CD4-positive, CD25-positive, alpha-beta regulatory T cell (primary cell): ENCODE data around the gene TCEAL7. TPM values are rescaled to one million over a fixed set of nuclear protein-coding genes. Genes with fewer than 3 reads are reported as not detected.
A peak's percentile ranks its signal among the peaks of the same experiment; 100 is the strongest.

ENCODE experiments used
- ATAC-seq, 2 donors: fragments of 150-1000 bp; cut with Tn5 transposase; one replicate each; pipeline ENCODE4 v1.10.0; 2021; ENCODE audit warnings: low read depth in 2 of 2, moderate number of reproducible peaks in 2 of 2, moderate library complexity in 1 of 2
- DNase-seq, 3 donors: peaks; one replicate each; pipeline versions ENCODE4 v3.0.0 to v3.0.0-alpha.2; 2012 to 2022; ENCODE audit warnings: mixed read lengths in 1 of 3
- H3K27ac ChIP-seq: one replicate; pipeline ENCODE4 v1.7.0; 2013; ENCODE audit warnings: mild to moderate bottlenecking, low read length; ENCODE audit not compliant: insufficient read depth, poor library complexity, severe bottlenecking
- H3K27me3 ChIP-seq: one replicate; pipeline ENCODE4 v1.7.0; 2013; ENCODE audit warnings: low read length; ENCODE audit not compliant: control insufficient read depth, insufficient read depth
- H3K36me3 ChIP-seq: one replicate; pipeline ENCODE4 v1.7.0; 2013; ENCODE audit warnings: mild to moderate bottlenecking, low read length, moderate library complexity; ENCODE audit not compliant: control insufficient read depth, insufficient read depth
- H3K4me1 ChIP-seq: 2 replicates; pipeline ENCODE4 v1.7.0; 2013; ENCODE audit warnings: mild to moderate bottlenecking, low read length; ENCODE audit not compliant: insufficient read depth, control insufficient read depth, poor library complexity, severe bottlenecking
- H3K4me3 ChIP-seq: one replicate; pipeline ENCODE4 v1.7.0; 2013; ENCODE audit warnings: low read depth, mild to moderate bottlenecking, low read length, moderate library complexity
- H3K9me3 ChIP-seq, 2 experiments: 1 replicate in 1 of 2; 2 replicates in 1 of 2; pipeline ENCODE4 v1.7.0; 2013; ENCODE audit warnings: low read length in 2 of 2, mild to moderate bottlenecking in 1 of 2, moderate library complexity in 1 of 2; ENCODE audit not compliant: control insufficient read depth in 2 of 2
- H3K27ac Mint-ChIP-seq, 3 donors: one replicate each; pipeline ENCODE4 v1.8.0; 2020 to 2022; ENCODE audit warnings: mild to moderate bottlenecking in 3 of 3, mixed read lengths in 3 of 3, moderate library complexity in 2 of 3
- H3K27me3 Mint-ChIP-seq: one replicate; pipeline ENCODE4 v1.8.0; 2022; ENCODE audit warnings: mild to moderate bottlenecking, mixed read lengths
- H3K36me3 Mint-ChIP-seq: one replicate; pipeline ENCODE4 v1.8.0; 2020; ENCODE audit warnings: mixed read lengths
- H3K4me1 Mint-ChIP-seq, 4 donors: one replicate each; pipeline ENCODE4 v1.8.0; 2020 to 2022; ENCODE audit warnings: mixed read lengths in 4 of 4, mild to moderate bottlenecking in 1 of 4
- H3K4me3 Mint-ChIP-seq, 4 donors: one replicate each; pipeline ENCODE4 v1.8.0; 2020 to 2022; ENCODE audit warnings: mild to moderate bottlenecking in 4 of 4, mixed read lengths in 4 of 4, moderate library complexity in 3 of 4
- H3K9me3 Mint-ChIP-seq, 7 donors: one replicate each; pipeline ENCODE4 v1.8.0; 2020 to 2022; ENCODE audit warnings: mixed read lengths in 7 of 7, mild to moderate bottlenecking in 3 of 7, moderate library complexity in 2 of 7
- polyA plus RNA-seq, 4 donors: library from polyadenylated mRNA; unstranded; fragments of 300-500 nt; fragmentation: Illumina TruSeq; gene quantifications; one replicate each; pipeline ENCODE4 v1.2.3, GENCODE V29; 2021
- total RNA-seq: library from RNA; stranded (reverse); gene quantifications from one replicate; pipeline ENCODE4 v1.2.3, GENCODE V29; 2022

The TCEAL7 gene
- total and polyA plus RNA-seq, 5 donors from 2014 or later = 0.20 TPM; not detected in 4

- Histone ChIP-seq H3K27me3 (no peaks in the 10 kb centered on the region), H3K27ac (no peak overlapping the region), H3K4me3 (no peak overlapping the region), H3K36me3 (no peaks in the 10 kb centered on the region), H3K9me3 (no peaks in the 10 kb centered on the region), H3K4me1 (no peaks in the 10 kb centered on the region)
- peaks cover 0 to 1% (median 0%) of the 10 kb centered on the region in 7 donors for H3K9me3 Mint-ChIP-seq
- DNase-seq (no peak), ATAC-seq (no peak)
- no peaks in the 10 kb centered on the region for H3K4me1 Mint-ChIP-seq
- H3K27me3 Mint-ChIP-seq = peaks cover 18% of the 10 kb centered on the region
- H3K36me3 Mint-ChIP-seq = no peaks in the 10 kb centered on the region
- no peak overlapping the region for H3K27ac Mint-ChIP-seq
- no peak overlapping the region for H3K4me3 Mint-ChIP-seq
Observed at GRCh38 chrX:103369479-103369878, 39.4 kb downstream of the TCEAL7 start.

- no peaks in the 10 kb centered on the region for H3K9me3 ChIP-seq
- peaks cover 3 to 8% (median 5%) of the 10 kb centered on the region in 4 donors for H3K4me1 Mint-ChIP-seq
Observed at GRCh38 chrX:103372886-103373285, 42.8 kb downstream of the TCEAL7 start.

GRCh38 chrX:103373581-103373980, 43.5 kb downstream of the TCEAL7 start:
- no peak for DNase-seq
- Histone ChIP-seq H3K4me3 (no peak overlapping the region), H3K36me3 (no peaks in the 10 kb centered on the region), H3K4me1 (no peaks in the 10 kb centered on the region), H3K9me3 (no peaks in the 10 kb centered on the region), H3K27me3 (no peaks in the 10 kb centered on the region), H3K27ac (no peak overlapping the region)
- H3K36me3 Mint-ChIP-seq = no peaks in the 10 kb centered on the region
- H3K4me1 Mint-ChIP-seq = peaks cover 3 to 9% (median 5%) of the 10 kb centered on the region in 4 donors
- no peak for ATAC-seq
- no peak overlapping the region for H3K4me3 Mint-ChIP-seq
- peaks cover 0 to 2% (median 0%) of the 10 kb centered on the region in 7 donors for H3K9me3 Mint-ChIP-seq
- H3K27me3 Mint-ChIP-seq = peaks cover 4% of the 10 kb centered on the region
- no peak overlapping the region for H3K27ac Mint-ChIP-seq

More at GRCh38 chrX:103372886-103373285, 42.8 kb downstream of the TCEAL7 start:
- H3K36me3 Mint-ChIP-seq = no peaks in the 10 kb centered on the region
- H3K27me3 Mint-ChIP-seq = peaks cover 5% of the 10 kb centered on the region
- Histone ChIP-seq H3K27me3 (no peaks in the 10 kb centered on the region), H3K36me3 (no peaks in the 10 kb centered on the region), H3K4me1 (no peaks in the 10 kb centered on the region), H3K27ac (no peak overlapping the region), H3K4me3 (no peak overlapping the region)
- H3K9me3 Mint-ChIP-seq = peaks cover 0 to 2% (median 0%) of the 10 kb centered on the region in 7 donors
- peak overlapping the region in 2 of 3 donors; percentile 5 to 13 for H3K27ac Mint-ChIP-seq
- no peak overlapping the region for H3K4me3 Mint-ChIP-seq
- ATAC-seq (no peak), DNase-seq (no peak)

GRCh38 chrX:103376118-103376978, 46.3 kb downstream of the TCEAL7 start, which contains the start of gene BEX3:
Gene BEX3 (plus strand): TSS chrX:103376538. CDS start chrX:103377522, 984 bp downstream.
- peak within 1 kb of the TSS; percentile 53 for H3K4me3 ChIP-seq
- no peaks in the 10 kb centered on the region for H3K36me3 Mint-ChIP-seq
- ATAC-seq = peak; percentile 64 to 70
- peak within 1 kb of the TSS; percentile 14 for H3K27ac ChIP-seq
- H3K9me3 Mint-ChIP-seq = peaks cover 0 to 2% (median 0%) of the 10 kb centered on the region in 7 donors
- H3K4me3 Mint-ChIP-seq = peak within 1 kb of the TSS; percentile 82 to 90 (median 87)
- no peaks in the 10 kb centered on the region for H3K27me3 Mint-ChIP-seq
- peak; percentile 21 to 55 (median 39) for DNase-seq
- H3K4me1 ChIP-seq = no peaks in the 10 kb centered on the region
- H3K36me3 ChIP-seq = no peaks in the 10 kb centered on the region
- peaks cover 3 to 9% (median 5%) of the 10 kb centered on the region in 4 donors for H3K4me1 Mint-ChIP-seq
- H3K27ac Mint-ChIP-seq = peak within 1 kb of the TSS; percentile 64 to 90 (median 86)
- no peaks in the 10 kb centered on the region for H3K27me3 ChIP-seq
- H3K9me3 ChIP-seq = no peaks in the 10 kb centered on the region

GRCh38 chrX:103376979-103377324, 46.9 kb downstream of the TCEAL7 start:
- Mint-ChIP-seq H3K9me3 (peaks cover 0 to 1% (median 0%) of the 10 kb centered on the region in 7 donors), H3K27ac (peak overlapping the region; percentile 44 to 66 (median 55)), H3K36me3 (no peaks in the 10 kb centered on the region), H3K27me3 (no peaks in the 10 kb centered on the region), H3K4me3 (peak overlapping the region; percentile 82 to 89 (median 87)), H3K4me1 (peaks cover 3 to 9% (median 5%) of the 10 kb centered on the region in 4 donors)
- Histone ChIP-seq H3K27ac (no peak overlapping the region), H3K27me3 (no peaks in the 10 kb centered on the region), H3K9me3 (no peaks in the 10 kb centered on the region), H3K4me1 (no peaks in the 10 kb centered on the region), H3K36me3 (no peaks in the 10 kb centered on the region), H3K4me3 (peak overlapping the region; percentile 53)
- DNase-seq (no peak), ATAC-seq (no peak)

- Mint-ChIP-seq H3K36me3 (no peaks in the 10 kb centered on the region), H3K4me3 (peak overlapping the region in 1 of 4 donors; percentile 48), H3K27me3 (no peaks in the 10 kb centered on the region), H3K4me1 (peaks cover 3 to 9% (median 5%) of the 10 kb centered on the region in 4 donors), H3K9me3 (peaks cover 0 to 1% (median 0%) of the 10 kb centered on the region in 7 donors), H3K27ac (no peak overlapping the region)
- Histone ChIP-seq H3K4me3 (no peak overlapping the region), H3K36me3 (no peaks in the 10 kb centered on the region), H3K27me3 (no peaks in the 10 kb centered on the region), H3K4me1 (no peaks in the 10 kb centered on the region), H3K9me3 (no peaks in the 10 kb centered on the region), H3K27ac (no peak overlapping the region)
- no peak for DNase-seq
- no peak for ATAC-seq
Observed at GRCh38 chrX:103378990-103379389, 49.0 kb downstream of the TCEAL7 start.
